ENCODE measurements around the gene IL31.

GRCh38 chr12:122160761-122161160 lies 13.3 kb downstream of the IL31 start:
- TF ChIP-seq GATA3 (IDR thresholded peaks at IDR 0.05; ENCODE audit: low read depth, low read length) (no peak), GATA2 (IDR thresholded peaks at IDR 0.05; ENCODE audit: low read depth, low read length) (no peak)
